H1 (cell line): Measurements from ENCODE around the gene GPRIN1. TPM values are rescaled to one million over a fixed set of nuclear protein-coding genes. Genes with fewer than 3 reads are reported as not detected.

Experiments used
- CTCF ChIA-PET: fragments of 300-600 bp; sonication (Branson Sonifier 250); formaldehyde crosslinking; loops from one replicate; lab custom pipeline; 2021; ENCODE audit not compliant: partially characterized antibody; lab: Charles Lee
- POLR2A ChIA-PET: fragments of 300-600 bp; sonication (Branson Sonifier 250); formaldehyde crosslinking; loops from one replicate; lab custom pipeline; 2021; ENCODE audit warnings: inconsistent platforms; ENCODE audit not compliant: partially characterized antibody; lab: Charles Lee
- DNase-seq, 2 experiments: peaks; one replicate each; pipeline versions ENCODE4 v3.0.0 to v3.0.0-alpha.2; 2010 to 2022; ENCODE audit warnings: low spot score in 2 of 2, low read depth in 1 of 2, mixed read lengths in 1 of 2
- FAIRE-seq: peaks from 2 replicates; lab custom pipeline; 2011; peaks lifted over from hg19 to GRCh38; lab: Jason Lieb, UNC
- H2AFZ ChIP-seq: 2 replicates; pipeline ENCODE4 v1.8.1; 2012; ENCODE audit warnings: low read length, inconsistent platforms
- H2AK5ac ChIP-seq: 2 replicates; pipeline ENCODE4 v1.6.1; 2013; ENCODE audit warnings: low read depth, low read length
- H2BK120ac ChIP-seq: replicated peaks from 2 replicates; pipeline ENCODE3; 2013; ENCODE audit warnings: low read depth, low read length, inconsistent platforms
- H2BK12ac ChIP-seq: 2 replicates; pipeline ENCODE4 v1.6.1; 2013; ENCODE audit warnings: low read depth, low read length
- H2BK15ac ChIP-seq: 2 replicates; pipeline ENCODE4 v1.6.1; 2013; ENCODE audit warnings: low read length
- H2BK20ac ChIP-seq: 2 replicates; pipeline ENCODE4 v1.6.1; 2013; ENCODE audit warnings: low read length
- H2BK5ac ChIP-seq: 2 replicates; pipeline ENCODE4 v1.6.1; 2013; ENCODE audit warnings: low read depth, low read length
- H3K14ac ChIP-seq: 2 replicates; pipeline ENCODE4 v1.6.1; 2013; ENCODE audit warnings: inconsistent platforms; ENCODE audit not compliant: insufficient read length
- H3K18ac ChIP-seq: 2 replicates; pipeline ENCODE4 v1.6.1; 2013; ENCODE audit warnings: low read length; ENCODE audit errors: extremely low read depth
- H3K23ac ChIP-seq: 2 replicates; pipeline ENCODE4 v1.6.1; 2013; ENCODE audit warnings: inconsistent platforms; ENCODE audit not compliant: insufficient read length
- H3K23me2 ChIP-seq: 2 replicates; pipeline ENCODE4 v1.6.1; 2013; ENCODE audit warnings: low read depth, low read length
- H3K27ac ChIP-seq: 2 replicates; pipeline ENCODE4 v1.6.1; 2011; ENCODE audit warnings: low read depth, low read length, inconsistent platforms
- H3K27me3 ChIP-seq, 4 experiments: replicated peaks in 1 of 4; 1 replicate in 1 of 4; 2 replicates in 3 of 4; pipeline versions ENCODE4 v1.6.1 to v1.8.1; 2011 to 2013; ENCODE audit warnings: low read length in 3 of 4, mild to moderate bottlenecking in 3 of 4, inconsistent platforms in 2 of 4, mixed read lengths in 2 of 4, moderate library complexity in 1 of 4; ENCODE audit not compliant: control insufficient read depth in 3 of 4, insufficient read depth in 3 of 4; ENCODE audit errors: extremely low read depth in 1 of 4
- H3K36me3 ChIP-seq, 4 experiments: 2 replicates each; pipeline versions ENCODE4 v1.6.1 to v1.8.1; 2011 to 2013; ENCODE audit warnings: mild to moderate bottlenecking in 4 of 4, low read length in 3 of 4, moderate library complexity in 2 of 4, control low read depth in 1 of 4, inconsistent platforms in 1 of 4; ENCODE audit not compliant: insufficient read depth in 4 of 4, control insufficient read depth in 2 of 4
- H3K4ac ChIP-seq: replicated peaks from 2 replicates; pipeline ENCODE3; 2013; ENCODE audit warnings: low read length, low read depth, mixed read lengths, inconsistent platforms; ENCODE audit not compliant: insufficient read length
- H3K4me1 ChIP-seq, 4 experiments: replicated peaks in 1 of 4; 1 replicate in 1 of 4; 2 replicates in 3 of 4; pipeline versions ENCODE4 v1.6.1 to v1.8.1; 2011 to 2013; ENCODE audit warnings: low read length in 3 of 4, inconsistent platforms in 2 of 4, mixed read lengths in 1 of 4; ENCODE audit not compliant: insufficient read depth in 4 of 4, control insufficient read depth in 3 of 4
- H3K4me2 ChIP-seq, 2 experiments: 2 replicates each; pipeline versions ENCODE4 v1.6.1 to v1.8.1; 2011 to 2013; ENCODE audit warnings: low read depth in 2 of 2, low read length in 2 of 2, control low read depth in 1 of 2, inconsistent platforms in 1 of 2, mild to moderate bottlenecking in 1 of 2; ENCODE audit not compliant: insufficient read depth in 1 of 2
- H3K4me3 ChIP-seq, 4 experiments: fragments of 200-600, 300-600 bp in 1 of 4; sonication (generic), shearing (Covaris generic), sonication (Bioruptor Twin) in 1 of 4; 2 replicates each; pipeline versions ENCODE4 v1.5.1 to v1.8.1; 2011 to 2016; ENCODE audit warnings: low read length in 4 of 4, low read depth in 3 of 4, control low read depth in 2 of 4, inconsistent platforms in 2 of 4, mild to moderate bottlenecking in 2 of 4, mixed read lengths in 1 of 4, moderate library complexity in 1 of 4; ENCODE audit not compliant: insufficient read depth in 2 of 4; ENCODE audit errors: extremely low read depth in 1 of 4
- H3K56ac ChIP-seq: replicated peaks from 2 replicates; pipeline ENCODE3; 2013; ENCODE audit warnings: low read depth, mild to moderate bottlenecking, mixed read lengths, low read length, inconsistent platforms; ENCODE audit not compliant: insufficient read length
- H3K79me1 ChIP-seq: 2 replicates; pipeline ENCODE4 v1.6.1; 2013; ENCODE audit warnings: low read depth, low read length, control low read depth
- H3K79me2 ChIP-seq, 2 experiments: 2 replicates each; pipeline versions ENCODE4 v1.6.1 to v1.8.1; 2012 to 2013; ENCODE audit warnings: low read length in 2 of 2, mild to moderate bottlenecking in 2 of 2, inconsistent platforms in 1 of 2; ENCODE audit not compliant: insufficient read depth in 2 of 2, control insufficient read depth in 1 of 2
- H3K9ac ChIP-seq, 4 experiments: replicated peaks in 1 of 4; 1 replicate in 1 of 4; 2 replicates in 3 of 4; pipeline versions ENCODE4 v1.6.1 to v1.8.1; 2011 to 2013; ENCODE audit warnings: low read depth in 3 of 4, low read length in 3 of 4, control low read depth in 2 of 4, mild to moderate bottlenecking in 2 of 4, moderate library complexity in 2 of 4, inconsistent platforms in 1 of 4; ENCODE audit errors: extremely low read depth in 1 of 4
- H3K9me3 ChIP-seq, 2 experiments: 2 replicates each; pipeline versions ENCODE4 v1.6.1 to v1.8.1; 2012 to 2013; ENCODE audit warnings: mild to moderate bottlenecking in 2 of 2, moderate library complexity in 2 of 2, control low read depth in 1 of 2, inconsistent platforms in 1 of 2, low read depth in 1 of 2, low read length in 1 of 2, mixed read lengths in 1 of 2; ENCODE audit not compliant: insufficient read depth in 2 of 2
- H4K20me1 ChIP-seq, 2 experiments: replicated peaks in 1 of 2; 2 replicates each; pipeline versions ENCODE3 to v1.8.1; 2011 to 2013; ENCODE audit warnings: inconsistent platforms in 2 of 2, low read length in 2 of 2, mild to moderate bottlenecking in 1 of 2; ENCODE audit not compliant: insufficient read depth in 2 of 2, control insufficient read depth in 1 of 2
- H4K5ac ChIP-seq: 2 replicates; pipeline ENCODE4 v1.6.1; 2013; ENCODE audit warnings: low read length, low read depth, mixed read lengths, inconsistent platforms; ENCODE audit not compliant: insufficient read length
- H4K8ac ChIP-seq: 2 replicates; pipeline ENCODE4 v1.8.0; 2013; ENCODE audit warnings: mild to moderate bottlenecking, moderate library complexity, low read length, inconsistent platforms; ENCODE audit not compliant: insufficient read depth; ENCODE audit errors: extremely low read depth
- H4K91ac ChIP-seq: replicated peaks from 2 replicates; pipeline ENCODE3; 2013; ENCODE audit warnings: low read length, mixed read lengths, inconsistent platforms; ENCODE audit not compliant: insufficient read length
- CHD1 ChIP-seq: IDR thresholded peaks from 2 replicates; pipeline ENCODE4 v1.6.1; 2012; ENCODE audit warnings: low read depth, low read length, improper control_type of control experiment
- GTF2F1 ChIP-seq: IDR thresholded peaks from 2 replicates; pipeline ENCODE4 v1.6.1; 2012; ENCODE audit warnings: low read depth, low read length, improper control_type of control experiment, borderline replicate concordance
- PHF8 ChIP-seq: fragments of 200-600 bp; sonication (generic); conservative IDR thresholded peaks from 2 replicates; pipeline ENCODE4 v1.7.1; 2012; ENCODE audit warnings: low read depth, mild to moderate bottlenecking, inconsistent platforms, low read length, moderate library complexity
- RFX5 ChIP-seq: IDR thresholded peaks from 2 replicates; pipeline ENCODE4 v1.6.1; 2011; ENCODE audit warnings: low read depth, low read length, improper control_type of control experiment, borderline replicate concordance
- RXRA ChIP-seq: IDR thresholded peaks from 2 replicates; pipeline ENCODE4 v1.6.1; 2011; ENCODE audit warnings: low read depth, mild to moderate bottlenecking, low read length, moderate library complexity; ENCODE audit not compliant: insufficient read depth
- SIX5 ChIP-seq: IDR thresholded peaks from 2 replicates; pipeline ENCODE4 v1.6.1; 2011; ENCODE audit warnings: mild to moderate bottlenecking, low read depth, low read length
- TEAD4 ChIP-seq: IDR thresholded peaks from 2 replicates; pipeline ENCODE4 v1.6.1; 2012; ENCODE audit warnings: low read depth, low read length, inconsistent platforms, mixed read lengths
- ZNF274 ChIP-seq: IDR thresholded peaks from 2 replicates; pipeline ENCODE4 v1.7.0; 2012; ENCODE audit warnings: low read length, borderline replicate concordance; ENCODE audit errors: extremely low read depth
- WGBS, 2 experiments: shearing (Covaris generic) in 1 of 2; methylation state at CpG; one replicate each; pipeline versions ENCODE4 v1.1.6 to v1.1.7; 2013 to 2015; ENCODE audit warnings: low lambda C conversion rate in 2 of 2, mixed read lengths in 2 of 2, inconsistent platforms in 1 of 2, low coverage in 1 of 2, missing lambda C conversion rate in 1 of 2; ENCODE audit not compliant: insufficient replicate concordance in 2 of 2, insufficient coverage in 1 of 2, insufficient read length in 1 of 2; ENCODE audit errors: extremely low coverage in 1 of 2, missing lambda C conversion rate in 1 of 2; 5-methylcytosine and 5-hydroxymethylcytosine counted together
- polyA plus RNA-seq, 7 experiments: library from polyadenylated mRNA; depleted of rRNA in 3 of 7; stranded (reverse) in 5 of 7; unstranded in 2 of 7; fragments of >200 nt in 5 of 7; fragments of 200-250 nt in 2 of 7; gene quantifications; 1 replicate in 5 of 7; 2 replicates in 1 of 7; 4 replicates in 1 of 7; pipeline versions ENCODE4 v1.2.1 to v1.2.3, GENCODE V29; 2011 to 2013; ENCODE audit warnings: missing spikeins in 2 of 7, mixed read lengths in 2 of 7
- total RNA-seq: library from RNA; stranded (reverse); fragmentation: NEBNext Ultra II Directional; extraction: Animal tissue kit (Norgen Biotek cat#: 25700); gene quantifications from 2 replicates; pipeline ENCODE4 v1.2.1, GENCODE V29; 2021
- TF ChIP-seq, protein P1 (sequence below), 3 experiments: IDR thresholded peaks; 1 replicate in 2 of 3; 2 replicates in 1 of 3; pipeline versions ENCODE4 v1.5.1 to v1.6.1; 2011; ENCODE audit warnings: low read length in 3 of 3, mild to moderate bottlenecking in 3 of 3, inconsistent platforms in 2 of 3, low read depth in 1 of 3, moderate library complexity in 1 of 3; ENCODE audit not compliant: insufficient read depth in 1 of 3; ENCODE audit errors: control extremely low read depth in 1 of 3

The GPRIN1 gene
- total and polyA plus RNA-seq, 2 of the 8 experiments (the other 6 are each of a cell fraction or from before 2014, with no cell fraction given): 3.3 to 12.0 TPM

DNA sequence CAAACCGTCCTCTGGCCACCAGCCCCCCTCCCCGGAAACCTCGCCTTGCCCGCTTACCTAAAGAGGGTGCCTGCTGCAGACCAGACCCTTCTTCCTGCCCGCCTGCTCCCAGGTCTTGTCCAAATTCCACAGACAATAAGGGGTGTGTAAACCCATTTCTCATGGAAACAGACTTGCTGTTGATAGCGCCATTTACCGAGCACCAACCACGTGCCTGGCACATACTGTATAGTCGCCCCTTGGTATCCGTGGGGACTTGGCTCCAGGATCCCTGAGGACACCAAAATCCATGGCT, 35.7 kb downstream of the GPRIN1 start:
- Histone ChIP-seq H2AFZ (no peak overlapping the region), H3K56ac (no peak overlapping the region), H3K79me1 (no peaks in the 10 kb centered on the region), H4K5ac (no peak overlapping the region), H2BK15ac (0 out of 2 replicates have a peak overlapping the region, but pooled peaks have one; percentile 37), H3K23ac (no peak overlapping the region), H3K9me3 (no peaks in the 10 kb centered on the region), H2BK20ac (no peak overlapping the region), H4K20me1 (no peaks in the 10 kb centered on the region), H2BK12ac (peak overlapping the region; percentile 55; the same call in 1 of the 2 replicates), H3K23me2 (no peaks in the 10 kb centered on the region), H3K14ac (no peak overlapping the region), H3K36me3 (no peaks in the 10 kb centered on the region), H3K4ac (no peak overlapping the region), H3K18ac (no peak overlapping the region), H3K79me2 (no peaks in the 10 kb centered on the region), H3K4me1 (peaks cover 0 to 2% (median under 1%) of the 10 kb centered on the region in 4 experiments; a peak in 1 of 7 replicates), H3K4me3 (no peak overlapping the region), H3K4me2 (no peak overlapping the region), H3K27me3 (peaks cover 0 to 2% (median 0%) of the 10 kb centered on the region in 4 experiments; a peak in 2 of 7 replicates), H4K91ac (no peak overlapping the region), H4K8ac (no peak overlapping the region), H3K27ac (no peak overlapping the region), H3K9ac (no peak overlapping the region), H2AK5ac (no peak overlapping the region), H2BK120ac (no peak overlapping the region), H2BK5ac (no peak overlapping the region)
- CTCF ChIA-PET: interaction anchor here (0.6 to 3.5 kb wide), 28 partner anchors 9 to 541 kb away, joined by 3 to 18 read pairs (median 5); partner anchors contain the start of genes CDHR2, EIF4E1B and SNCB
- POLR2A ChIA-PET: interaction anchor here (1.0 to 1.4 kb wide), 3 partner anchors 37 to 57 kb away, joined by 3 to 4 read pairs (median 3); partner anchors contain the start of genes EIF4E1B, RNF44 and SNCB
- WGBS, 2 experiments: 76% methylated on average over 10 of the region's 10 CpGs; no CpG with 5 or more reads in 1 of the 2 experiments
- FAIRE-seq: no peak
- TF ChIP-seq ZNF274 (no peak), PHF8 (no peak), SIX5 (no peak), CHD1 (no peak), GTF2F1 (no peak), RFX5 (no peak), TEAD4 (no peak), RXRA (no peak)
- TF ChIP-seq, protein P1, sequence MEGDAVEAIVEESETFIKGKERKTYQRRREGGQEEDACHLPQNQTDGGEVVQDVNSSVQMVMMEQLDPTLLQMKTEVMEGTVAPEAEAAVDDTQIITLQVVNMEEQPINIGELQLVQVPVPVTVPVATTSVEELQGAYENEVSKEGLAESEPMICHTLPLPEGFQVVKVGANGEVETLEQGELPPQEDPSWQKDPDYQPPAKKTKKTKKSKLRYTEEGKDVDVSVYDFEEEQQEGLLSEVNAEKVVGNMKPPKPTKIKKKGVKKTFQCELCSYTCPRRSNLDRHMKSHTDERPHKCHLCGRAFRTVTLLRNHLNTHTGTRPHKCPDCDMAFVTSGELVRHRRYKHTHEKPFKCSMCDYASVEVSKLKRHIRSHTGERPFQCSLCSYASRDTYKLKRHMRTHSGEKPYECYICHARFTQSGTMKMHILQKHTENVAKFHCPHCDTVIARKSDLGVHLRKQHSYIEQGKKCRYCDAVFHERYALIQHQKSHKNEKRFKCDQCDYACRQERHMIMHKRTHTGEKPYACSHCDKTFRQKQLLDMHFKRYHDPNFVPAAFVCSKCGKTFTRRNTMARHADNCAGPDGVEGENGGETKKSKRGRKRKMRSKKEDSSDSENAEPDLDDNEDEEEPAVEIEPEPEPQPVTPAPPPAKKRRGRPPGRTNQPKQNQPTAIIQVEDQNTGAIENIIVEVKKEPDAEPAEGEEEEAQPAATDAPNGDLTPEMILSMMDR (IDR thresholded peaks at IDR 0.05; ENCODE audit: control extremely low read depth in 1 of 3, insufficient read depth in 1 of 3, low read depth in 1 of 3, low read length in 3 of 3): no peak
- no peak for DNase-seq
